ENCODE data around the gene POMGNT2.

Gene POMGNT2

DNA sequence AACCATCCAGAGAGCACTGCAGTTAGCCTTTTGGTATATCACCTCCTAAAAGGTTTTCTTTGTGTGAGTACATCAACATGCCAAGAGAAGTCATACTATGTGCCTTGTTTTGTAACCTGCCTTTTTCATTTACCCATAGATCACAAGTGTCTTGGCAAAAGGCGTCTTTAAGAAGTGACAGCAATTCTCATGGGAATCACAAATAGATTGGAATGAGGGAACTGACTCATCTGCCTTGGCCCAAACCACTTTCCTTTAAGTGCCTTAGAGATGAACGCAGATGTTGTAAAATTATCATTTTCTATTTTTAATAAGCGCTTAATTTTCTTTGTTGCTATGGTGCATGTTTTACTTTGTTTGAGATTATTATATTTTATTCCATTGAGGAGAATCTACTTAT lies 20.7 kb upstream of the POMGNT2 start:
- POLR2A ChIA-PET (ENCODE audit: low non-redundant PET): no interaction called here
- H3K27ac ChIP-seq: no peak overlapping the region
- TF ChIP-seq, protein P1, sequence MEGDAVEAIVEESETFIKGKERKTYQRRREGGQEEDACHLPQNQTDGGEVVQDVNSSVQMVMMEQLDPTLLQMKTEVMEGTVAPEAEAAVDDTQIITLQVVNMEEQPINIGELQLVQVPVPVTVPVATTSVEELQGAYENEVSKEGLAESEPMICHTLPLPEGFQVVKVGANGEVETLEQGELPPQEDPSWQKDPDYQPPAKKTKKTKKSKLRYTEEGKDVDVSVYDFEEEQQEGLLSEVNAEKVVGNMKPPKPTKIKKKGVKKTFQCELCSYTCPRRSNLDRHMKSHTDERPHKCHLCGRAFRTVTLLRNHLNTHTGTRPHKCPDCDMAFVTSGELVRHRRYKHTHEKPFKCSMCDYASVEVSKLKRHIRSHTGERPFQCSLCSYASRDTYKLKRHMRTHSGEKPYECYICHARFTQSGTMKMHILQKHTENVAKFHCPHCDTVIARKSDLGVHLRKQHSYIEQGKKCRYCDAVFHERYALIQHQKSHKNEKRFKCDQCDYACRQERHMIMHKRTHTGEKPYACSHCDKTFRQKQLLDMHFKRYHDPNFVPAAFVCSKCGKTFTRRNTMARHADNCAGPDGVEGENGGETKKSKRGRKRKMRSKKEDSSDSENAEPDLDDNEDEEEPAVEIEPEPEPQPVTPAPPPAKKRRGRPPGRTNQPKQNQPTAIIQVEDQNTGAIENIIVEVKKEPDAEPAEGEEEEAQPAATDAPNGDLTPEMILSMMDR (conservative IDR thresholded peaks at IDR 0.05; ENCODE audit: low read depth): no peak
- CTCF ChIA-PET: no interaction called here
- no peak for DNase-seq (ENCODE audit: low spot score)

DNA sequence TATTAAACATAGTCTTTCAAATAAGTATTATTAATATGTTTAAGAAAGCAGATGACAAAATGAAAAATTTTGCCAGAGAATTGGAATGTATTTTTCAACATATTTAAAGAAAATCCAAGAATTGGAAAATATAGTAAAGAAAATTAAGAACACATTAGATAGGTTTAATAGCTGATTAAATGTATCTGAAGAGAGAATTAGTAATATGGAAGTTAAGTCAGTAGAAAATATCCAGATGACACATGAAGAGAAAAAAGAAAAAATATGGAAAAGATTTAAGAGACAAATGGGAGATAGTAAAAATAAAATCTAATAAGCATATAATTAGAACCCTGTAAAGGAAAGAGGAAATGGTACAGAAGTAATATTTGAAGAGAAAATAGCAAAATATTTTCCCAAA lies 18.0 kb upstream of the POMGNT2 start:
- POLR2A ChIA-PET (ENCODE audit: low non-redundant PET): no interaction called here
- H3K27ac ChIP-seq: no peak overlapping the region
- TF ChIP-seq, protein P1 (conservative IDR thresholded peaks at IDR 0.05; ENCODE audit: low read depth): no peak
- DNase-seq (ENCODE audit: low spot score): no peak
- CTCF ChIA-PET: interaction anchor here (0.7 kb wide), 1 partner anchor 221 kb away, joined by 3 read pairs; no protein-coding TSS in a partner anchor

DNA sequence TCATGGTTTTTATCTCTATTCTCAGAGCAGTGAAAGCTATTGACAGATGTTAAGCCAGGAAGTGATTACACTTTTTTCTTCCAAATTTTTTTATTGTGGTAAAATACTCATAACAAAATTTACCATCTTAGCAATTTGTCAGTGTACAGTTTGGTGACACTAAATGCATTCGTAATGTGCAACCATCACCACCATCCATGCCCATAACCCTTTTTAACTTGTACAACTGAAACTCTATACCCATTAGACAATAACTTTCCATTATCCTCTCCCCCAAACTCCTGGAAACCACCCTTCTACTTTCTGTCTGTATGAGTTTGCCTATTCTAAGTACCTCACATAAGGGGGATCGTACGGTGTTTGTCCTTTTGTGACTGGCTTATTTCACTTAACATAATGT lies 15.1 kb upstream of the POMGNT2 start:
- TF ChIP-seq, protein P1 (conservative IDR thresholded peaks at IDR 0.05; ENCODE audit: low read depth): no peak
- ChIA-PET CTCF (no interaction called here), POLR2A (ENCODE audit: low non-redundant PET) (no interaction called here)
- H3K27ac ChIP-seq: no peak overlapping the region
- DNase-seq (ENCODE audit: low spot score): no peak

DNA sequence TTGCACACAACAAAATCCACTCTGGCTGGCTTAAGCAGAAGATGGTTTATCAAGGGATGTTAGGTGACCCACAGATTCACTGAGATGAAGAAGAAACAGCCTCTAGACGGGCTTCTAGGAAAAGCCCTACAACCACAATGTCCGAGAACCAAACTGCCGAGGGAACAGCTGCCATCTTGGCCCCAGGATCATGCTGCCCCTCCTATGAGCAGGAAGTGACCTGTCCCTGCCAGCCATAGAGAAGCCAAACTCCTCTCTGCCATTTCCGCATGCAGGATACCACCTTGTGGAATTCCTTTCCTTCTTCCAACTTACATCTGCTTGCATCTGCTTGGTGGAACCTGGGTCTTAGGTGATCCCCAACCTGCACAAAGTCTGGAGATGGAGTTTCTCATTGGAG lies 11.4 kb upstream of the POMGNT2 start:
- TF ChIP-seq, protein P1 (conservative IDR thresholded peaks at IDR 0.05; ENCODE audit: low read depth): no peak
- DNase-seq (ENCODE audit: low spot score): no peak
- POLR2A ChIA-PET (ENCODE audit: low non-redundant PET): no interaction called here
- no peak overlapping the region for H3K27ac ChIP-seq
- CTCF ChIA-PET: interaction anchor here (0.6 kb wide), 1 partner anchor 77 kb away, joined by 3 read pairs; no protein-coding TSS in a partner anchor

DNA sequence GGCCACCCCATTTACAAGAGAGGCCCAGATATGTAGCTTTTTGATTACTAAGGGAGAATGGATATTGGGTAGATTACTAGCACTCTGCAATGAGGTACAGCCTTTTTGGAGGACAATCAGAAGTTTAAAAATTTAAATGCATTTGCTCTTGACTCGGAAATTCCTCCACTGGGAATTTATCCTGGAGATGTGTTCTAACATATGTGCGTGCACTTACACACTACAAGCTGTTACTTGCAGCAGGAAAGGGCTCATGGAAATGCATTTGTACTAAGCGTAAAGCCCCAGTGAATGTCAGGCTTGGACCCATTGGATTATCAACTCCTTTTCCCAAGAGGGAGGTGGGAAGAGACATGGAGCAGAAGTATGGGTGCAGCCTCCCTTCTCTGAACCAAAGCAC lies 7.8 kb upstream of the POMGNT2 start:
- no peak overlapping the region for H3K27ac ChIP-seq
- ChIA-PET CTCF (interaction anchor here (0.7 kb wide), 1 partner anchor 203 kb away, joined by 3 read pairs; no protein-coding TSS in a partner anchor), POLR2A (ENCODE audit: low non-redundant PET) (no interaction called here)
- no peak for DNase-seq (ENCODE audit: low spot score)
- TF ChIP-seq, protein P1 (conservative IDR thresholded peaks at IDR 0.05; ENCODE audit: low read depth): no peak

DNA sequence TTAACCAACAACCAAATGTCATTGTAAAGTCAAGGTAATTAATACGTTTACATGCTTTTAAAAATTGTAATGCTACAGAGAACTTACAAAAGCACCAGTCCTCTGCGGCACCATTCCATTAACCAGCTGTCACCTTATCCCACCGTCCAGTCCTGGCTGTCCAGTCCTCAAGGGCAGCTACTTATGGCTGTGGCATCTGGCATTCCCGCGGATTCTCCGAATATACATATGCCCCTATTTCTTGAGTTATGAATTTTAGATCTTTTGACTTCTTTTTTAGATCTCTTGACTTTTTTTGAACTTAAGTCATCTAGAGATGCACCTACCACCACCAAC lies 382 bp upstream of the POMGNT2 start:
- CTCF ChIA-PET: no interaction called here
- H3K27ac ChIP-seq: no peak overlapping the region
- no peak for DNase-seq (ENCODE audit: low spot score)
- TF ChIP-seq, protein P1 (conservative IDR thresholded peaks at IDR 0.05; ENCODE audit: low read depth): no peak
- POLR2A ChIA-PET (ENCODE audit: low non-redundant PET): no interaction called here

All from RWPE1 (cell line).